GM21390 (cell line): ENCODE results near the gene ABCG8.
"Not testable (repeated sequence)": the region's sequence is repeated elsewhere in the genome, so short reads cannot be mapped to it uniquely, and the experiment has no call there.

Source experiments
- ATAC-seq: cut with Tn5 transposase; IDR thresholded peaks from one replicate; pipeline ENCODE4 v1.9.1; 2021; ENCODE audit not compliant: unreplicated experiment

Gene ABCG8

GRCh38 chr2:43906448-43907109, 67.8 kb downstream of the ABCG8 start:
- ATAC-seq = no peak

- not testable (repeated sequence) for ATAC-seq
These were observed 72.5 kb downstream of the ABCG8 start for GRCh38 chr2:43911136-43911790.

- no peak for ATAC-seq
These were observed 85.7 kb downstream of the ABCG8 start for GRCh38 chr2:43924463-43924862.

- no peak for ATAC-seq
These were observed 86.7 kb downstream of the ABCG8 start for GRCh38 chr2:43925431-43925830.

GRCh38 chr2:43927442-43927841, 88.7 kb downstream of the ABCG8 start:
- ATAC-seq = peak; percentile 53

- ATAC-seq = no peak
These were observed 92.5 kb downstream of the ABCG8 start for GRCh38 chr2:43931293-43931692.
